Measurements from ENCODE around the gene ZC3H18.

ZC3H18 gene

GRCh38 chr16:88534638-88535190 lies 35.5 kb upstream of the ZC3H18 start:
- Histone ChIP-seq H3K36me3 (ENCODE audit: insufficient read depth) (no peaks in the 10 kb centered on the region), H3K79me2 (ENCODE audit: insufficient read depth, low read depth) (no peaks in the 10 kb centered on the region), H4K20me1 (ENCODE audit: insufficient read depth) (no peaks in the 10 kb centered on the region), H3K9ac (no peak overlapping the region), H3K27ac (no peak overlapping the region), H3K4me2 (peak overlapping the region; percentile 9; the same call in 1 of the 2 replicates), H2AFZ (ENCODE audit: low read depth) (no peak overlapping the region), H3K4me1 (ENCODE audit: low read depth, poor library complexity, severe bottlenecking) (no peaks in the 10 kb centered on the region), H3K4me3 (IDR thresholded peaks at IDR 0.05; ENCODE audit: insufficient read depth, low read depth, low read length) (no peak overlapping the region), H3K27me3 (ENCODE audit: insufficient read depth, low read depth) (peaks cover 23% of the 10 kb centered on the region)
- no peak for TF ChIP-seq CTCF (conservative IDR thresholded peaks at IDR 0.05; ENCODE audit: low read depth, low read length)

- Histone ChIP-seq H3K4me2 (no peak overlapping the region), H3K4me3 (IDR thresholded peaks at IDR 0.05; ENCODE audit: insufficient read depth, low read depth, low read length) (no peak overlapping the region), H3K4me1 (ENCODE audit: low read depth, poor library complexity, severe bottlenecking) (no peaks in the 10 kb centered on the region), H3K36me3 (ENCODE audit: insufficient read depth) (no peaks in the 10 kb centered on the region), H3K27ac (no peak overlapping the region), H3K79me2 (ENCODE audit: insufficient read depth, low read depth) (no peaks in the 10 kb centered on the region), H2AFZ (ENCODE audit: low read depth) (no peak overlapping the region), H3K27me3 (ENCODE audit: insufficient read depth, low read depth) (peaks cover 26% of the 10 kb centered on the region), H4K20me1 (ENCODE audit: insufficient read depth) (no peaks in the 10 kb centered on the region), H3K9ac (no peak overlapping the region)
- no peak for TF ChIP-seq CTCF (conservative IDR thresholded peaks at IDR 0.05; ENCODE audit: low read depth, low read length)
Measured at GRCh38 chr16:88535191-88535856, 34.9 kb upstream of the ZC3H18 start.

GRCh38 chr16:88535857-88536222 lies 34.4 kb upstream of the ZC3H18 start:
- Histone ChIP-seq H3K4me1 (ENCODE audit: low read depth, poor library complexity, severe bottlenecking) (no peaks in the 10 kb centered on the region), H3K36me3 (ENCODE audit: insufficient read depth) (no peaks in the 10 kb centered on the region), H3K4me3 (IDR thresholded peaks at IDR 0.05; ENCODE audit: insufficient read depth, low read depth, low read length) (no peak overlapping the region), H3K9ac (no peak overlapping the region), H3K79me2 (ENCODE audit: insufficient read depth, low read depth) (no peaks in the 10 kb centered on the region), H3K27ac (no peak overlapping the region), H4K20me1 (ENCODE audit: insufficient read depth) (no peaks in the 10 kb centered on the region), H3K27me3 (ENCODE audit: insufficient read depth, low read depth) (peaks cover 26% of the 10 kb centered on the region), H2AFZ (ENCODE audit: low read depth) (no peak overlapping the region), H3K4me2 (no peak overlapping the region)
- no peak for TF ChIP-seq CTCF (conservative IDR thresholded peaks at IDR 0.05; ENCODE audit: low read depth, low read length)

GRCh38 chr16:88536510-88536909 lies 33.7 kb upstream of the ZC3H18 start:
- no peak overlapping the region for H3K4me3 ChIP-seq (IDR thresholded peaks at IDR 0.05; ENCODE audit: insufficient read depth, low read depth, low read length)
- H3K4me1 ChIP-seq (ENCODE audit: low read depth, poor library complexity, severe bottlenecking) = no peaks in the 10 kb centered on the region
- no peaks in the 10 kb centered on the region for H3K36me3 ChIP-seq (ENCODE audit: insufficient read depth)
- H4K20me1 ChIP-seq (ENCODE audit: insufficient read depth) = no peaks in the 10 kb centered on the region
- H2AFZ ChIP-seq (ENCODE audit: low read depth) = no peak overlapping the region
- H3K4me2 ChIP-seq = no peak overlapping the region
- H3K27me3 ChIP-seq (ENCODE audit: insufficient read depth, low read depth) = peaks cover 32% of the 10 kb centered on the region
- H3K27ac ChIP-seq = no peak overlapping the region
- no peak overlapping the region for H3K9ac ChIP-seq
- TF ChIP-seq CTCF (conservative IDR thresholded peaks at IDR 0.05; ENCODE audit: low read depth, low read length) = no peak
- no peaks in the 10 kb centered on the region for H3K79me2 ChIP-seq (ENCODE audit: insufficient read depth, low read depth)

Data from KMS-11 (cell line).